ENCODE results near the gene ADH1A. TPM values are rescaled to one million over a fixed set of nuclear protein-coding genes. Genes with fewer than 3 reads are reported as not detected.

The ADH1A gene
- total RNA-seq, 2 donors from 2014 or later, result 0.99 TPM; not detected in 1

DNA sequence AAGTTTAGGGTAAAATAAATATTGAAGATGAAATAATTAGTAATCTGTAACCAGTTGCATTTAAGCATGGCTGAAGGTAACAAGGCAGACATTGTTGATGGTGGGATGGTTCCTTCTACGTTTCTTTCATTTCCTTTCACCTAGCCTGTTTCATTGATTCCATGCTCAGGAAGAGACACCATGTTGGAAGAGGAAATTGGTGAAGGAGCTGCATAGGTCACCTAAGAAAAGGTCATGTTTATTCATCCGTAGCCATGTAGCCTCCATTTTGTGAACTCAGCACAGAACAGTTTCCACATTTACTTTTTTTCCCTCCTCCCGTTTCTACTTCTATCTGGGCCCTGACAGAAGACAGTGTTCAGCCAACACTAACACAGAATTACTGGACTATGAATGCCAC is 26.6 kb upstream of the ADH1A start:
- Histone ChIP-seq H3K4me1 (ENCODE audit: control insufficient read depth in 1 of 2, low read depth in 2 of 2) (peaks cover 24 to 65% of the 10 kb centered on the region in 2 donors), H3K4me3 (peak overlapping the region; percentile 16), H3K27me3 (replicated peaks; ENCODE audit: insufficient read depth) (no peaks in the 10 kb centered on the region), H3K27ac (peak overlapping the region; percentile 72 to 82), H3K36me3 (peaks cover 30% of the 10 kb centered on the region), H3K9me3 (no peaks in the 10 kb centered on the region)
- TF ChIP-seq CTCF (IDR thresholded peaks at IDR 0.05), result no peak
- ATAC-seq (ENCODE audit: insufficient number of reproducible peaks, low FRiP score, low read depth) (no peak), DNase-seq (ENCODE audit: low spot score) (no peak)

DNA sequence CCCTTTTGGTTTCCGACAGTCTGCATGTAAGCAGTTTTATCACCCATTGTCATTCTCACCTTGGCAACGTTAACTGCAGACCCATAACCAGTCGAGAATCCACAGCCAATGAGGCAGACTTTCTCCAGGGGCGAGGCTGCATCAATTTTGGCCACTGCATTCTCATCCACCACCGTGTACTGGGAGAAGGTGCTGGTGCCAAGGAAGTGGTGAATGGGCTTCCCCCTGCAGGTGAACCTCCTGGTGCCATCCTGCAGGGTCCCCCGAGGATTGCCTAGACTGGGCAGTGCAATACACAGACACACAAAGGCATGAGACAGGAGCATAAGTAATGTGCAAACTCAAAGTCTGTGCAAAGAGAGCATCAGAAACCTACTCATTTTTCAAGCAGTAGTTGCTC is 25.1 kb upstream of the ADH1A start:
- no peaks in the 10 kb centered on the region for H3K27me3 ChIP-seq (replicated peaks; ENCODE audit: insufficient read depth)
- H3K36me3 ChIP-seq, result peaks cover 43% of the 10 kb centered on the region
- peak overlapping the region; percentile 15 for H3K4me3 ChIP-seq
- ATAC-seq (ENCODE audit: insufficient number of reproducible peaks, low FRiP score, low read depth), result no peak
- no peak for DNase-seq (ENCODE audit: low spot score)
- H3K27ac ChIP-seq, result peak overlapping the region in 1 of 2 donors; percentile 30
- TF ChIP-seq CTCF (IDR thresholded peaks at IDR 0.05), result no peak
- H3K9me3 ChIP-seq, result no peaks in the 10 kb centered on the region
- peaks cover 20 to 55% of the 10 kb centered on the region in 2 donors for H3K4me1 ChIP-seq (ENCODE audit: control insufficient read depth in 1 of 2, low read depth in 2 of 2)

- no peak overlapping the region for H3K4me3 ChIP-seq
These were observed 23.4 kb upstream of the ADH1A start for GRCh38 chr4:99314211-99314610.

GRCh38 chr4:99310389-99310788 is 19.6 kb upstream of the ADH1A start:
- Histone ChIP-seq H3K27ac (peak overlapping the region; percentile 23 to 37), H3K4me1 (ENCODE audit: control insufficient read depth in 1 of 2, low read depth in 2 of 2) (peaks cover 0 to 27% of the 10 kb centered on the region in 2 donors), H3K4me3 (no peak overlapping the region), H3K9me3 (no peaks in the 10 kb centered on the region), H3K36me3 (peaks cover 43% of the 10 kb centered on the region), H3K27me3 (replicated peaks; ENCODE audit: insufficient read depth) (no peaks in the 10 kb centered on the region)
- DNase-seq (ENCODE audit: low spot score), result no peak
- no peak for ATAC-seq (ENCODE audit: insufficient number of reproducible peaks, low FRiP score, low read depth)
- no peak for TF ChIP-seq CTCF (IDR thresholded peaks at IDR 0.05)

More at GRCh38 chr4:99314211-99314610, 23.4 kb upstream of the ADH1A start:
- TF ChIP-seq CTCF (IDR thresholded peaks at IDR 0.05), result no peak
- Histone ChIP-seq H3K27me3 (replicated peaks; ENCODE audit: insufficient read depth) (no peaks in the 10 kb centered on the region), H3K9me3 (no peaks in the 10 kb centered on the region), H3K36me3 (peaks cover 57% of the 10 kb centered on the region), H3K4me1 (ENCODE audit: control insufficient read depth in 1 of 2, low read depth in 2 of 2) (peaks cover 14 to 52% of the 10 kb centered on the region in 2 donors), H3K27ac (peak overlapping the region in 1 of 2 donors; percentile 39)
- DNase-seq (ENCODE audit: low spot score), result no peak
- no peak for ATAC-seq (ENCODE audit: insufficient number of reproducible peaks, low FRiP score, low read depth)

DNA sequence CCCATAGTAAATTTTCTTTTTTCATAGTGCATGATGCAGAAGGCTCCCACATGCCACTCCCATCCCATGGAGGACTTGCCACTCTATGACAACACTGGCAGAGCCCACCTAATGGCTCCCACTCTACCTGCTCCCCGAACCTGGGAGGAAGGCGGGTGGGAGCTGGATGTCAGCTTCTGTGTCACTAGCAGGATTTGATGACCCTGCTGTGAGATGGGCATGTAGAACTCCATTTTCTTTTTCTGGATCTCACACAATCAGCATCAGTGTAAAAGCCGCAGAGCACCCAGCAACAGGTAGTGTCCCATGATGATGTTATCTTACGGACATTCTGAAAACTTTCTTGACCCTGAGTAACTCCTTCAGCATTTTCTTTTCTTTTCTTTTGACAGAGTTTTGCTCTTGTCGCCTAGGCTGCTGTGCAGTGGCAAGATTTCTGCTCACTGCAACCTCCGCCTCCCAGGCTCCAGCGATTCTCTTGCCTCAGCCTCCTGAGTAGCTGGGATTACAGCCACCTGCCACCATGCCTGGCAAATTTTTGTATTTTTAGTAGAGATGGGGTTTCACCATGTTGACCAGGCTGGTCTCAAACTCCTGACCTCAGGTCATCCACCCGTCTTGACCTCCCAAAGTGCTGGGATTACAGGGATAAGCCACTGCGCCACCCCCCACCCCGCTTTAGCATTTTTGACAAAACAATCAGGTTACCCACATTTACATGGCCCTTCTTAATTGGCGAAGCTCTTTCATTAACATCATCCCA is 15.0 kb upstream of the ADH1A start:
- peaks cover 20% of the 10 kb centered on the region for H3K36me3 ChIP-seq
- no peak overlapping the region for H3K27ac ChIP-seq
- H3K4me3 ChIP-seq, result no peak overlapping the region
- H3K9me3 ChIP-seq, result peaks cover 4% of the 10 kb centered on the region
- TF ChIP-seq CTCF (IDR thresholded peaks at IDR 0.05), result no peak
- no peaks in the 10 kb centered on the region for H3K27me3 ChIP-seq (replicated peaks; ENCODE audit: insufficient read depth)
- peaks cover 0 to 12% of the 10 kb centered on the region in 2 donors for H3K4me1 ChIP-seq (ENCODE audit: control insufficient read depth in 1 of 2, low read depth in 2 of 2)
- DNase-seq (ENCODE audit: low spot score), result no peak
- ATAC-seq (ENCODE audit: insufficient number of reproducible peaks, low FRiP score, low read depth), result no peak

Data from thoracic aorta (tissue), 2 donors.